SU-DHL-6 (cell line): Measurements from ENCODE around the gene BNC2.

Experiments
- CTCF ChIP-seq: fragments of 200-600 bp; sonication (generic); IDR thresholded peaks from one replicate; pipeline ENCODE4 v1.5.1; 2017; ENCODE audit warnings: antibody characterized with exemption, mild to moderate bottlenecking, low read length, moderate library complexity; ENCODE audit not compliant: insufficient read depth, poor library complexity, severe bottlenecking
- EZH2phosphoT487 ChIP-seq: fragments of 200-600 bp; sonication (generic), shearing (Covaris generic); conservative IDR thresholded peaks from 2 replicates; pipeline ENCODE4 v1.6.1; 2018; ENCODE audit warnings: mild to moderate bottlenecking, antibody characterized with exemption, low read length, moderate library complexity, mixed read lengths

DNA sequence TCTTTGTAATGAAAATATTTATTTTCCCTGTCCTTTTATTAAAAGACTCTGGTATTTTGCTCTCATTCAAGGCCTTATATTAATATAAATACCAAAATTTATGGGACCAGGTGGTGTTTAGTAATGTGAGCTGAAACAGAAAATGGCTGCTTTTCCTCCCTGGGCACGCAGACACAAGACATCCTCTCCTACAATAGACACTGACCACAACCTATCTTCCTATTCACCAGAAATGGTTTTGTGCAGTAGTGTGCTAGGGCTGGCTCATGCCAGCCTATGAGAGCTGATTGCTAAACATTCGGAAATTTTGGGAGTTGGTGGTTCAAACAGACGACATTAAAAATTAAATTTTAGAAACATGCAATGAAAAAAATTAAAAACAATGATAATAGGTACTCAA is 338.2 kb downstream of the BNC2 start:
- TF ChIP-seq CTCF (no peak), EZH2phosphoT487 (no peak)
